HuH-7 (cell line): ENCODE data around the gene LRP1.

Experiments
- DNase-seq: peaks from one replicate; pipeline ENCODE4 v3.0.0; 2011; ENCODE audit warnings: low spot score

LRP1 gene

DNA sequence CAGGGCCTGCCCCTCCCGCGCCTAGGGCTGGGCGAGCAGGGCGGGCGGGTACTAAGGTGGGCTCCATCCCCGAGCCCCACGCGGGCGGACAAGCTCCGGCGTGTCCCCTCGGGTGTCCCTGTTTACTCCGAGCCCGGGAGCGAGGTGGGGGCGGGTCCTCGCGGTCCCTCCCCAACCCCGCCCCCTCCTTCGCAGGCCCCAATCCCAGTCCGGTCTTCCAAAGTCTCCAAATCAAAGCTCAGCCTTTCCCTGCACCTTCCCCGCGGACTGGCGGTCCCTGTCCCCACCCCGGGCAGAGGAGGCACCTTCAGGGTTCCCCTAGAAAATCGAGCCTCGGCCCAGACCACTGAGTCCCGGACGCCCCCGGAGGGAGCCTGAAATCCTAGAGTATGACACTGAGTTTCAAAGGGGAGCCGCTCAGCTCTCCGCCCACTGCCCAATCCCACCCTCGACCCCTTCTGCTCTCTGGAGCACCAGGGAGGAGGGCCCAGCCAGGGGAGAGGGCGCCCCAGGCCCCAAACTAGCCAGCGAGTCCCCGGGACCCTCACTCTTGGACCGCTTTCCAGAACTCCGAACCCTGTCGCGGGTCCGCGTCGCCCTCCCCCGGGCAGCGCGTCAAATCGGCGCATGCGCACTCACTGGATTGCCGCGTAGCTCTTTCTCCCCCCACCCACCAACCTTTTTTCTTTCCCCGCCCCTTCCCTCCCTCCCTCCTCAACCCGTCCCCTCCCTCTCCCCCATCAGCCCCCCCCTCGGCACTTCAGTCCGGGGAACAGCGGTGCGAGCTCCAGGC is at the start of gene LRP1:
Gene LRP1 (plus strand): TSS at position 758 of the 793 bp plus-strand sequence. CDS start 482 bp downstream, outside the sequence.
- peak; percentile 89 for DNase-seq

DNA sequence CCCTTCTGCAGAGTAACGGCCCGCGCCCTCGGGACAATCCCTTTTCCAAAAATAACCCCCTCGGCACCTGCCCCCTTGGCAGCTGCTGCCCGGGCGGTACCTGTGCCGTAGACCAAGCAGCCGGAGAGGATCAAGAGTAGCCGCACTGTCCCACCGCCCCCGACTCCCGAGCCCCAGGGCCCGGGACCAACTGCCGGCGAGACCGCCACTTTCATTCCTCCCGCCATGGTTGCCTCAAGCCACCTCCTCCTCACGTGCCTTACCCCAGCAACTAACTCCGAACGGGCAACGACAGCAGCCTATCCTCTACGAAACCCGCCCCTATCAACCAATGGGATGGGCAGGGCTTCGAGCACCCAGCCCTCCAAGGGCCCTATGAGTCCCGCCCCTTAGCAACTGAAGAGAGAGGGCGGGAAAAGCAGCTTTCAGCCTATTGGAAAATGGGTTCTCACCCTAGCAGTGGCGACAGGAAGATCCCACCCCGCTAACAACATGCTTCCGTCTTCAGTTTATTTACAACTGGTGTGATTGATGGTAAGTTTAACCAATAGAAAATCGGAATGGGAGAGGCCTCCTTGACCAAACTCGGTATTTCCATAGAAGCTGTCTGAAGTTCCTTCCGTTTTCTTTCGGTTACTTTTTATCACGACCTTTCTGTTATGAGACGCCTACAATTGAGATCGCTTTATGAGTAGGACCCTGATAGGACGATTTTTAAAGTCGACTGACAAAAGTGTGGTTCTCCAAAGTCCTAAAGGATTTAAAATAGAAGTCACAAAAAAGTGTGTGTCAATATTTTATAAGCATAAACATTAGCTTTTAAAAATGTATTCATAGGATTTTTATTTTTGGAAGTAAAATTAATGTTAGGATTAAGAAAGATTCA is 49.5 kb upstream of the LRP1 start, which contains the start of gene NEMP1:
Gene NEMP1 (minus strand): TSS at position 273 of the 886 bp plus-strand sequence. CDS start 46 bp downstream, at position 227.
- DNase-seq: peak; percentile 96

DNA sequence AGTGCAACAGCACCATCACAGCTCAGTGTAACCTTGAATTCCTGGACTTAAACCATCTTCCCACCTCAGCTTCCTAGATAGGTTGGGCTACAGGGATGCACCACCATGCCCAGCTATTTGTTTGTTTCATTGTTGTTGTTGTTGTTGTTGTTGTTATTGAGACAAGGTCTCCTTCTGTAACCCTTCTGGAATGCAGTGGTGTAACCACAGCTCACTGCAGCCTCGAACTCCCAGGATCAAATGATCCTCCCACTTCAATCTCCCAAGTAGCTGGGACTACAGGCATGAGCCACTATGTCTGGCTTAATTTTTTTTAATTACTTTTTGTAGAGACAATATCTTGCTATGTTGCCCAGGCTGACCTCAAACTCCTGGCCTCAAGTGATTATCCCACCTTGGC is 48.5 kb upstream of the LRP1 start:
- no peak for DNase-seq

DNA sequence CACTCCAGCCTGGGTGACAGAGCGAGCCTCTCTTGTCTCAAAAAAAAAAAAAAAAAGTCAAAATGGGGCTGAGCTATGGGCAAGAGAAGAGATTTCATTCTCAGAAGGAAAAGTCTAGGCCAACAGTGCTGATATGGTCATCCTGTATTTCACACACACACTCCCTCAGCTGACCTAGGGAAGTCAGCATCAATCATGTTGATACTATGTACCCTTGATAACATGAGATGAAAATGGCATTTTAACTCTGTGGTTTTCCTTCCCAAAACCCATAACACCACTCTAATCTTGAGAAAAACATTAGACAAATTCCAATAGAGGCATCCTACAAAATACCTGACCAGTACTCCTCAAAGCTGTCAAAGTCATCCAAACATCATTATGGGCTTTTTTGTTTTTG is 47.4 kb upstream of the LRP1 start:
- no peak for DNase-seq

DNA sequence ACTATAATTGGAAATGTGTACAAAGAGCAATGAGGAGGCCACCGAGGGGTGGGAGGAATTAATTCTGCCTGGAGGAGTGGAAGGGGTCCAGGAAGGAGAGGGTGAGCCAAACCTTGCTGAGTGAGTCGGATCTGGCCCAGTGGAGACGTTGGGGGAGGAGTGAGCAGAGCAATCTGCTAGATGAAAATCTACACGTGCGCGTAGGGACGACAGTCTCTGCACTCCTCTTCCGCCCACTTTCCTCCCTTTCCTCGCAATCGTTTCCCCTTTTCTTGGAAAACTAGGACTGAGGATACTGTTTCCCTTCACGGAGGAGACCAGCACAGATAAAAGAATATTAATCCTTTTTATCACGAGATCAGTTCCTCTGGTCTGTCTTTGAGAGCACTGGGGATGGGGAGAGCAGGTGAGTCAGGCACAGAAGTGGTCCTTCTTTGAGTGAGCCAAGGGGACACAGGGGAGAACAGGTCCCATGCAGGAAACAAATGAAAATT is 42.2 kb upstream of the LRP1 start:
- DNase-seq: no peak

DNA sequence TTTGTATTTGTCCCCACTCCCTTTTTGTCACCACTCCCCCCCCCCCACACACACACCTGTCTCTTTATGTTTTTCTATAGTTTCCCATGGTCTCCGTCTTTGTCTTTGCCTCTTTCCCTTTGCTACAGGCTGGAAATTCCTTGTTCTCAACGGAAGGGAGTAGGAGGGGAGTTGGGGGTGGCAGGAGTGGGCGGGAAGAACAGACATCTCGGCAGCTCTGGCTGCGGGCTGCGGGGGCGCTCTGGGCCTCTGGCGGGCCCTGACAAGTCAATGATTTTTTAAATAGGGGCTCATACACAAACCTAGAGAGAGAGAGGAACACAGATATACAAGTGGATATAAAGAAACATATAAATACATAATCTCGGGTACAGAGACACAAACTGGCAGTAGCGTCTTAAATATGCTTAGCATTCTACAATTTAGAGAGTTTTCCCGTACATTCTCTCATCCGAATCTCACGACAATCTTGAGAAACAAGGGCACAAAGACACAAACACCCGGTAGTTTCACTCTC is 41.7 kb upstream of the LRP1 start:
- DNase-seq: peak; percentile 74

DNA sequence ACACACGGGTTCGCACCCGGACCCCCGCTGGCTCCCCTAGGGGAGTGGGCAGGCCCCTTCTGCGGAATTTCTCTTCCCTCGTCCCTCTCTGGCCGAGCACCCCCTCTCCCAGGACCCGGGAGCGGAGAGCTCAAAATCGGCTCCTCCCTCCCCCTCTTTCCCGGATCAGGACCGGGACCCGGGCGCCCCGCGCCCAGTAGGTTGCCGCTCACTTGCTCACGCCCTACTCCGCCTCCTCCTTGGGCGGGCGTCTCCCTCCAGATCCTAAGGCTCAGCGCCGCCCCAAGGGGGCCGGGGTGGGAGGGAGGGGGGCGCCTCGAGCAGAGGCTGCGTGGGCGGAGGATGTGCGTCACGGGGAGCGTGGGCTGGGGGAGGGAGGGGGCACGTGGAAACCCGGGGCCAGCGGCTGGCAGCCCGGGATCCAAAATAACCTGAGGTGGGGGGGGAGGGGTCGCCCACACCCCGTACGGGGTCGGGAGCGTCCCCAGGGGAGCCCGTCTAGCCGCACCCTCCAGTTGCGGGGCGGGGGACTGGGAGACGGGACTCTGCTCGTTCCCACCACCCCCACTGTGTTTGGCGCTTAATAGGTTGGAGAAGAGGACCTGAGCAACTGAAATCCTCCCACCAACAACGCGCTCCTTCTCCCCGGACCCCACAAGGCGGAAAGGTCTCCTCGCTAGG is 41.1 kb upstream of the LRP1 start:
- no peak for DNase-seq

DNA sequence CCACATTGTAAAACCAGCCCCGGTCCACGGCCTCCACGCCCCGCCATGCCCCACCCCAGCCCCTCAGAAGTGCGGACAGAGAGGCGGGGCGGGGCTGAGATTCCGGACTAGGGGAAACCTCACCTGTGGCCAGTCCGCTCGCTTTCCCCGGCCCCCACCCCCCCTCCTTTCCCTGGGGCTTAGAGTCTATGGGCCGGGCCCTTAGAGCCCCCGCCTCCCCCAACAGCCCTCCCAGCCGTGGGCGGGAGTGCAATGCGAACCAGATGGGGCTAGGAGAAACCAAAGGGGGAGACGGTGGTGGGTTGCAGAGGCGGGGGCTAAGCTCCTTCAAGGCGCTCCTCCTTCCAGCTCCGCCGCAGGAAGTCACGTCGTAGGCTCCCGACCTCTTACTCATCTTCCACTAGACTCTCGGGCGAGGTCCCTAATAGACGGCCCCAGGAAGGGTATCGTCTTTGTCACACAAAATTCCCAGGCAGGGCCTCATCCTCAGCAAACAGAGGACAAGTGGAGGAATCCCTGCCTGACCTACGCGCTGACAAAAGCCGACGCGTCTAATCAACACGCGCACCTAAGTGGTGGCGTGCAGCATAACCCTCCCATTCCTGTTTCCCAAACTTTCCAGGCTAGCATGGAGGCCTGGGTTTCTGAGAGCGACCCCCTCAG is 40.5 kb upstream of the LRP1 start:
- DNase-seq: peak; percentile 72

DNA sequence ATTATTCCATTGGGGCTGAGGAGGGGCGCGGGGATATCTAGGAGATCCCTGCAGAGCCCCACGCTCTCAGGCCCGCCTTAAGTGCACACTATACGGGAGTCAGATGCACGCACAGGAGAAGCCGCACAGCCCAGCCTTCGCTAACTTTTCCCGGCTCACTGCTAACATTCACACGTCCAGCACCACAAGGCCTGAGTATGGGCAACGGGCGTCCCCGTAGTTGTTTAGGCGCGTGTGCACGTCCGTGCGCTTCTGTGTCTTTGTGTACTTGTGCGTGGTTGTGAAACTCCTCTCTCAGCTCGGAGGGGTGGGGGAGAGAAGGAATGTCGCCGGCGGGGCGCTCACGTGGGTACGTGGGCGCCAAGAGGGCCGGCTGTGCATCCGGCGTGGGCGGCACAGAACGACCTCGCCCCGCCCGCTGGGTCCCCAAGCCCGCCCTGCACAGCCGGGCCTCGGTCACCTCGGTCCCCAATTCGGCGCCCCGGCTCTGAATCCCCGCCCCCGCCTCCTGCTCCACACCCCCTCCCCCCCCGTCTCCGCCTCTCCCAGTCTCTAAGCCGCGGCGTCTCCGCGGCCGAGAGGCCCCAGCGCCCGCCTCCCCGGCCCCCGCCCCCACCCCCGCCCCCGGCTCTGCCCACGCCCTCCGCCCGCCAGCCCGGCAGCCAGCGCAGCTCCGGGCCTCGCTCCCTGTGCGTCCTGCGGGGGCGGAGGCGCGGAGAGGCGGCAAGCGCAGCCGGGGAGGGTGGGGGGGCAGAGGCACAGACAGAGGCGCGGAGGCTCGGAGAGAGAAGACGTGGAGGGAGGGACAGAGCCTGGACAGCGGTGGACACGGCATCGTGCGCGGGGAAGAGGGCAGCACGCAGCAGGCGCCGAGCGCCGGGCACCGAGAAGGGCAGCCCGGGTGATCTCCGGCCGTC is 39.7 kb upstream of the LRP1 start, which contains the start of gene NAB2:
Gene NAB2 (plus strand): TSS at position 761 of the 917 bp plus-strand sequence. CDS start 158 bp downstream, outside the sequence.
- DNase-seq: peak; percentile 91

DNA sequence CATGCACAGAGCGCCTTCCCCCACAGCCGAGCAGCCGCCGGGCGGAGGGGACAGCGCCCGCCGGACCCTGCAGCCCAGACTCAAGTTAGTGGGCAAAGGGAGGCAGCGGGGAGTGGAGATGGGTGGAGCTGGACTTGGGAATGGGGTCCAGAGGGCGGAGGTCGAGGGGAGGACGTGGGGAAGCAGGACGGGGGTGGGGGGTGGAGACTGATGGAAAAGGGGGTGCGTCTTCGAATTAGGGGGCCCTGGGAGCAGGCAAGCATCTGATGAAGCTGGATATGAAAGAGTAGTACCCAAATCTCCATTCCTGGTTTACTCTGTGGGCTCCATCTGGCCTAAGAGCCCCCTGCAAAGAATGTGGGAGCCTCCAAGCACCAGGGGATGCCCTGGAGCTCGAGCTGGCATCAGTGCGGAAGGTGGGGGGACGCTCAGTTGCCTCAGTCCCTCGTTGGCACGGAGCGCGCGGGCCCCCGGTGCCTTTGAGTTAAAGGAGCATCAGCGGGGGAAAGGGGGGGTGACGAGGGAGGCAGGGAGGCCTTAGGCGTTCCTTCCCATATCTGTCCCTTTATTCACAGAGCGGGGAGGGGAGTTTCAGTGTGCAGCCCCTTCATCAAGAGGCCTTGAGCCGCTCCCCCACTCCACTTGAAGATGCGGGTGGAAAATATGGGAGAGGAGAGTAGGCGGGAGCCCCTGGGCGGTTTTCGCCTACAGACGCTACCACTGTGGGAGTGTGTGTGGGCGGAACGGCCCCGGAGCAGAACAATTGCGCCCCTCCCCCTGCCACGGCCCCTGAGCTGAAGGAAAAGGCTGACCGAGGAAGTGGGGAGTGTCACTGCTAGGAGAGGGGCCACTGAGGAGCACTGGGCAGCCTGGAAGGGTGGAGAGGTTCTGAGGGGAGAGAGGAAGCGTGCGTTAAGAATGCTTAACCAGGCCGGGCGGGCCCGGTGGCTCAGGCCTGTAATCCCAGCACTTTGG is 38.7 kb upstream of the LRP1 start:
- no peak for DNase-seq

DNA sequence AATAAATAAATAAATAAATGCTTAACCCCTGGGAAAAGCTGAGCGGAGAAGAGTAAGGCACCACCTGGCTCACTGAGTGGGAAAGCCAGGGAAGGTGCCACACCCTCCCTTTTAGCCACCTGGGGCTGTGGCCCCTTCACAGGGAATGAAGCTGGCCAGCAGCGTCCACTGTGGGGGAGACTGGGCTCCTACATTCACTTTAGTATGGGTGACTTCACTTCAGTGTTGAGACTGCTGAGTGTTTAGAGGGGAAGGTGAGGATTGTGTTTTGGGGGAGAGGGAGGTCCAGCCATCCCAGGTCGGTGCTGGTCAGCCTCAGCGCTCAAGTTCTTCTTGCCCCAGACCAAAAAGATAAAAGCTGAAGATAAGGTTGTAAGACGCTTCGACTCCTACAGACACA is 37.8 kb upstream of the LRP1 start:
- DNase-seq: no peak

DNA sequence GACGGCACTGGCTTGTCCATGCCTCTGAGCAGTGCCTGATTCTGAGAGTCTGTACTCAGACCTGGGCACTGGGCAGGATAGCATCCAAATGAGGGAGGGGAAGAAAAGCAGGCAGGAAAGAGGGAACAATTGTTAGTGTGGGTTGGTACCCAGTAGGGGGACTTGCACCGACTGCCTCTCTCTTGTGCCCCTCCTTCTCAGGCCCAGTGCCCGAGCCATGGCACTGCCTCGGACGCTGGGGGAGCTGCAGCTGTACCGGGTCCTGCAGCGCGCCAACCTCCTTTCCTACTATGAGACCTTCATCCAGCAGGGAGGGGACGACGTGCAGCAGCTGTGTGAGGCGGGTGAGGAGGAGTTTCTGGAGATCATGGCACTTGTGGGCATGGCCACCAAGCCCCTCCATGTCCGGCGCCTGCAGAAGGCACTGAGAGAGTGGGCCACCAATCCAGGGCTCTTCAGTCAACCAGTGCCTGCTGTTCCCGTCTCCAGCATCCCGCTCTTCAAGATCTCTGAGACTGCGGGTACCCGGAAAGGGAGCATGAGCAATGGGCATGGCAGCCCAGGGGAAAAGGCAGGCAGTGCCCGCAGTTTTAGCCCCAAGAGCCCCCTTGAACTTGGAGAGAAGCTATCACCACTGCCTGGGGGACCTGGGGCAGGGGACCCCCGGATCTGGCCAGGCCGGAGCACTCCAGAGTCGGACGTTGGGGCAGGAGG is 37.2 kb upstream of the LRP1 start:
- DNase-seq: no peak

DNA sequence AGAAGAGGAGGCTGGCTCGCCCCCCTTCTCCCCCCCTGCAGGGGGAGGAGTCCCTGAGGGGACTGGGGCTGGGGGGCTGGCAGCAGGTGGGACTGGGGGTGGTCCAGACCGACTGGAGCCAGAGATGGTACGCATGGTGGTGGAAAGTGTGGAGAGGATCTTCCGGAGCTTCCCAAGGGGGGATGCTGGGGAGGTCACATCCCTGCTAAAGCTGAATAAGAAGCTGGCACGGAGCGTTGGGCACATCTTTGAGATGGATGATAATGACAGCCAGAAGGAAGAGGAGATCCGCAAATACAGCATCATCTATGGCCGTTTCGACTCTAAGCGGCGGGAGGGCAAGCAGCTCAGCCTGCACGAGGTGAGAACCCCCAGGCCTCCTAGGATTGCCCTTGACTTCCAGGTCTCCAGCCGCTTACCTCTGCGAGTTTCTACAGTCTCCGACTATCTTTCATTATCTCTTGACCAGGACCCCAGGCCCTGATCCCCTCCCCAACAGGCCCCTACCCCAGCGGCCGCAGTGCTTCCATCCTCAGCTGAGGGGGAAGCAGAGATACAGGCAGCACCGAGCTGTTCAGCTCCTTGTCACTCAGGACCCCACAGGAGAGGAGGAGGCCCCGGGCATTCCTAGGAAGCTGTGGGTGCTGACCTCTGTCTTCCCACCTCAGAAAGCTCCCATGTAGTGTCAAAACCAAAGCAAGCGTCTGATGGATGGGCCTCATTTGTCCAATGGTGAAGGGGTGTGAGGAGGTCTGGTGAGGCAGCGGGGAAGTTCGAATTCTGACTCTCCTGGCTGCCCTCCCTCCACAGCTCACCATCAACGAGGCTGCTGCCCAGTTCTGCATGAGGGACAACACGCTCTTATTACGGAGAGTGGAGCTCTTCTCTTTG is 36.4 kb upstream of the LRP1 start:
- DNase-seq: no peak

DNA sequence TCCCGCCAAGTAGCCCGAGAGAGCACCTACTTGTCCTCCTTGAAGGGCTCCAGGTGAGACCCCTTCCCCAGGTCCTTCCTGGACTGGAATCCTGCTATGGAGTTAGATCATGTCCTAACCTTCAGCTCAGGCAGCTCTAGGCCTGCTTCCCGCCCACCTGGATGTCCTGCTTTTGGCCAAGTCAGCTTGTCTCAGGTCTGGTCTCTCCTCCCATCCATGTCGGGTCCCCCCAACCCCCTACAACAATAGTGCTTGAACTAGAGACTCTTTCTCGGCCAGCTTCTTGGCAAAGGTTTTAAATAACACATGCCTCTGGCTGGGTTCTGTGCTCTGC is 35.8 kb upstream of the LRP1 start:
- DNase-seq: no peak

DNA sequence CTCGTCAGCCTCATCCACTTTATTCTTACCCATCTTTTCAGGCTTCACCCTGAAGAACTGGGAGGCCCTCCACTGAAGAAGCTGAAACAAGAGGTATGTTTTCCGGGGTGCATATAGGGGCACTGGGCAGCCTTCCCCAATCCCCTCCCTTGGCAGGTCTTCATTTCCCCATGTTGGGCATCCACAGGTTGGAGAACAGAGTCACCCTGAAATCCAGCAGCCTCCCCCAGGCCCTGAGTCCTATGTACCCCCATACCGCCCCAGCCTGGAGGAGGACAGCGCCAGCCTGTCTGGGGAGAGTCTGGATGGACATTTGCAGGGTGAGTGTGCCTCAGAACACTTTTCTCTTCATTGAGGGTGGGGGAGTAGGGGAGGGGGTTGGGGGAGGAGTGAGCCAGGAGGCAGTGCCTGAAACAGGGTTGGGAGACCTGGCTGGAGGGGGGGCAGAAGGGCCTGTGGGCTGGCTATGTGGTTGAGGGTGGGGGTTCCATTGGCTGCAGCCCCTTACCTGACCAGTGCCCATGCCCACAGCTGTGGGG is 35.3 kb upstream of the LRP1 start:
- no peak for DNase-seq

DNA sequence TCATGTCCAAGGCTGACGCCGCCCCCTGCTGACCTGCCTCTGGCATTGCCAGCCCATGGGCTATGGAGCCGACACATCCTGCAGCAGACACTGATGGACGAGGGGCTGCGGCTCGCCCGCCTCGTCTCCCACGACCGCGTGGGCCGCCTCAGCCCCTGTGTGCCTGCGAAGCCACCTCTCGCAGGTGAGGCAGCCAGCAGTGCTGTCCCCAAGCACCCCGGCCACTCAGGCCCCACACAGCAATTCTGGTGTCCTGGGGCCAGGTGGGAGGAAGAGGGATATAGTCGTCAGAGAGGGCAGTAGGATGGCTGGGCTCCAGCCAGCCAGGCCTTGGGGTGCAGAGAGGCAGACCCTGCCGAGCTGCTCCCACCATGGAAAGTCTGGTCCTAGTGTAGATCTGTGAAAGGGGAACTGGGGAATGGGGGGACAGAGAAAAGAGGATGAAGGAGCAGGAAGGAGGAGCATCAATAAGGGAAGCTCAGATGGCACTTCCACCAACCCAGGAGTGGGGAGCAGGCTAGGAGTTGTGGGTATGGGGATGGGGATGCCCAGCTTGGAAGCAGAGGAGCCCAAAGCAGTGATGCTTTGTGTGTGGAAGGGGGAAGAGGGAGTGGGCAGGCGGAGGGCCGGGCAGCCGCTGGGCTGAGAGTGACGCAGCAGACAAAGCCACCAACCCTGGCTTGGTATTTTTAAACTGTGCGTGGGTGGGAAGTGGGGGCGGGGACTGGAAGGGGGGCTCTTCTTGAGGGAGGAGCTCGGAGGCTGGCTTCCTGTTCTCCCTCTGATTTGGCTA is 34.7 kb upstream of the LRP1 start:
- peak; percentile 80 for DNase-seq
